HepG2 (cell line): ENCODE results near the gene SEC24D. TPM values are rescaled to one million over a fixed set of nuclear protein-coding genes. Genes with fewer than 3 reads are reported as not detected.

Source experiments
- ATAC-seq: fragments of 200-7000 bp; cut with Tn5 transposase; 3 replicates; pipeline ENCODE4 v1.9.1; 2020; ENCODE audit warnings: mild to moderate bottlenecking, moderate library complexity
- BruUV-seq: library from RNA; stranded (reverse); fragments of 400-500 nt; replicated peaks from 2 replicates; lab custom pipeline; 2021; lab: Mats Ljungman, UMichigan
- CTCF ChIA-PET: fragments of 300-600 bp; formaldehyde crosslinking; extraction: SDS; loops from one replicate; lab custom pipeline; 2021; ENCODE audit warnings: low total read pairs, inconsistent platforms, low intra/inter-chr PET ratio; lab: Yijun Ruan, JAX
- POLR2A ChIA-PET: fragments of 350-600 bp; sonication (Branson Sonifier 250); formaldehyde crosslinking; loops from one replicate; lab custom pipeline; 2020; ENCODE audit warnings: antibody characterized with exemption, inconsistent platforms; lab: Yijun Ruan, JAX
- DNase-seq: peaks from one replicate; pipeline ENCODE4 v3.0.0-alpha.2; 2015; ENCODE audit warnings: low spot score
- FAIRE-seq: peaks from 3 replicates; lab custom pipeline; 2011; peaks lifted over from hg19 to GRCh38; lab: Jason Lieb, UNC
- H2AFZ ChIP-seq: one replicate; pipeline ENCODE4 v1.6.1; 2011; ENCODE audit warnings: low read length, inconsistent platforms
- H3K27ac ChIP-seq: fragments of 300-600 bp; 3 replicates; pipeline ENCODE4 v1.8.0; 2011; ENCODE audit warnings: mixed run types, mild to moderate bottlenecking, mixed read lengths, low read length, inconsistent platforms; ENCODE audit not compliant: insufficient read depth; ENCODE audit errors: extremely low read length
- H3K27me3 ChIP-seq, 2 experiments: fragments of 200-600 bp in 1 of 2; 2 replicates in 1 of 2; 3 replicates in 1 of 2; pipeline versions ENCODE4 v1.6.0 to v1.8.0; 2011; ENCODE audit warnings: low read length in 2 of 2, mild to moderate bottlenecking in 2 of 2, moderate library complexity in 2 of 2, inconsistent platforms in 1 of 2; ENCODE audit not compliant: insufficient read depth in 2 of 2, control insufficient read depth in 1 of 2
- H3K36me3 ChIP-seq, 2 experiments: fragments of 200-600 bp in 1 of 2; replicated peaks in 1 of 2; 2 replicates in 1 of 2; 3 replicates in 1 of 2; pipeline versions ENCODE4 v1.5.1 to v1.8.0; 2011; ENCODE audit warnings: low read length in 2 of 2, inconsistent platforms in 1 of 2; ENCODE audit not compliant: insufficient read depth in 2 of 2, control insufficient read depth in 1 of 2
- H3K4me1 ChIP-seq: 2 replicates; pipeline ENCODE4 v1.5.1; 2012; ENCODE audit warnings: low read length, inconsistent platforms; ENCODE audit not compliant: insufficient read depth
- H3K4me2 ChIP-seq: 2 replicates; pipeline ENCODE4 v1.6.0; 2011; ENCODE audit warnings: low read depth, low read length, inconsistent platforms
- H3K4me3 ChIP-seq, 3 experiments: fragments of 200-600 bp in 1 of 3; sonication (generic), shearing (Covaris generic) in 1 of 3; replicated peaks in 1 of 3; 2 replicates each; pipeline ENCODE4 v1.5.1; 2011 to 2016; ENCODE audit warnings: low read length in 3 of 3, inconsistent platforms in 2 of 3, low read depth in 2 of 3, mild to moderate bottlenecking in 2 of 3, control low read depth in 1 of 3, mixed read lengths in 1 of 3; ENCODE audit not compliant: insufficient read depth in 1 of 3
- H3K79me2 ChIP-seq: one replicate; pipeline ENCODE4 v1.6.1; 2011; ENCODE audit warnings: low read length, inconsistent platforms; ENCODE audit not compliant: insufficient read depth
- H3K9ac ChIP-seq: 2 replicates; pipeline ENCODE4 v1.6.0; 2011; ENCODE audit warnings: mild to moderate bottlenecking, low read depth, low read length, inconsistent platforms; ENCODE audit not compliant: insufficient read depth
- H3K9me3 ChIP-seq: 2 replicates; pipeline ENCODE4 v1.5.1; 2012; ENCODE audit warnings: mild to moderate bottlenecking, low read length
- H4K20me1 ChIP-seq: 2 replicates; pipeline ENCODE4 v1.6.0; 2011; ENCODE audit warnings: inconsistent platforms, mild to moderate bottlenecking, low read length, moderate library complexity; ENCODE audit not compliant: insufficient read depth
- ASH2L ChIP-seq: fragments of 300-600, 200-600 bp; sonication (generic); IDR thresholded peaks from 2 replicates; pipeline ENCODE4 v1.7.0; 2017; ENCODE audit warnings: low read depth, mild to moderate bottlenecking, moderate library complexity, mixed read lengths, low read length; ENCODE audit not compliant: insufficient read length
- ATF3 ChIP-seq: sonication (generic); formaldehyde crosslinking; IDR thresholded peaks from 2 replicates; pipeline ENCODE4 v1.4.0; 2020; ENCODE audit warnings: missing genetic modification reagents
- NCOA5 ChIP-seq: sonication (generic); formaldehyde crosslinking; IDR thresholded peaks from 2 replicates; pipeline ENCODE4 v1.4.0; 2020; ENCODE audit warnings: missing genetic modification reagents
- NFE2L1 ChIP-seq: sonication (generic); formaldehyde crosslinking; IDR thresholded peaks from 2 replicates; pipeline ENCODE4 v1.4.0; 2020; ENCODE audit warnings: missing genetic modification reagents, mild to moderate bottlenecking, borderline replicate concordance
- TBL1XR1 ChIP-seq: fragments of 150-350 bp; IDR thresholded peaks from 2 replicates; pipeline ENCODE4 v1.6.1; 2014; ENCODE audit warnings: borderline replicate concordance, low read length; ENCODE audit not compliant: partially characterized antibody
- ZNF354B ChIP-seq: sonication (generic); formaldehyde crosslinking; IDR thresholded peaks from 2 replicates; pipeline ENCODE4 v1.8.0; 2022; ENCODE audit warnings: mild to moderate bottlenecking, missing genetic modification reagents
- WGBS: methylation state at CpG from one replicate; pipeline ENCODE4 v1.1.6; 2017; ENCODE audit warnings: low lambda C conversion rate; 5-methylcytosine and 5-hydroxymethylcytosine counted together
- in situ Hi-C: cut with HindIII; loops from 2 replicates; pipeline ENCODE4 v1.10.0; 2017; ENCODE audit warnings: low pct_unique_long_range_greater_than_20kb; ENCODE audit not compliant: extremely low pct_ligation_motif_present
- intact Hi-C: fragments of 100-400 bp; cut with micrococcal nuclease; formaldehyde crosslinking; loops from one replicate; pipeline ENCODE4 v1.10.0; 2022; ENCODE audit not compliant: unreplicated experiment
- polyA plus RNA-seq, 8 experiments: library from polyadenylated mRNA; depleted of rRNA in 3 of 8; stranded (reverse) in 7 of 8; unstranded in 1 of 8; fragments of >200 nt; fragmentation: Illumina TruSeq in 4 of 8; extraction: Trizol in 4 of 8; gene quantifications; 2 replicates each; pipeline versions ENCODE4 v1.2.1 to v1.2.3, GENCODE V29; 2011 to 2016; ENCODE audit warnings: low read depth in 4 of 8, missing spikeins in 1 of 8, mixed read lengths in 1 of 8; ENCODE audit not compliant: insufficient read depth in 1 of 8
- total RNA-seq, 5 experiments: library from RNA; depleted of rRNA; stranded (reverse); fragments of >200 nt; fragmentation: Illumina TruSeq; extraction: Trizol; gene quantifications; 2 replicates each; pipeline ENCODE4 v1.2.3, GENCODE V29; 2016; ENCODE audit warnings: low read depth in 1 of 5
- TF ChIP-seq, protein P1 (sequence below): sonication (generic); formaldehyde crosslinking; conservative IDR thresholded peaks from 2 replicates; pipeline ENCODE4 v1.4.0; 2020; ENCODE audit warnings: missing genetic modification reagents
- TF ChIP-seq, protein P2 (sequence below): IDR thresholded peaks from 2 replicates; pipeline ENCODE4 v1.6.1; 2016; ENCODE audit warnings: mild to moderate bottlenecking
- TF ChIP-seq, protein P3 (sequence below): IDR thresholded peaks from 2 replicates; pipeline ENCODE4 v1.6.1; 2016; ENCODE audit warnings: missing compliant biosample characterization, missing genetic modification reagents, borderline replicate concordance

The SEC24D gene
- total and polyA plus RNA-seq, 2 of the 13 experiments (the other 11 are each of a cell fraction or from before 2014, with no cell fraction given): 30.0 to 51.1 TPM

- peaks cover 30 to 87% of the 10 kb centered on the region in 2 experiments for H3K36me3 ChIP-seq
- no peak overlapping the region for H3K27ac ChIP-seq
- no peaks in the 10 kb centered on the region for H3K4me1 ChIP-seq
- no peak overlapping the region for H3K9ac ChIP-seq
- ATAC-seq (no peak), FAIRE-seq (no peak), DNase-seq (no peak)
- no peaks in the 10 kb centered on the region for H3K27me3 ChIP-seq
- peaks cover 3% of the 10 kb centered on the region for H3K79me2 ChIP-seq
- H2AFZ ChIP-seq: no peak overlapping the region
- WGBS: 98% methylated on average over 3 of the region's 3 CpGs
- no peak overlapping the region for H3K4me3 ChIP-seq
- no peaks in the 10 kb centered on the region for H3K9me3 ChIP-seq
- H3K4me2 ChIP-seq: no peak overlapping the region
- ChIA-PET CTCF (no interaction called here), POLR2A (no interaction called here)
- intact Hi-C loops: no loop called here
- in situ Hi-C loops: no loop called here
- no TSS peak for BruUV-seq
- TF ChIP-seq, protein P1, sequence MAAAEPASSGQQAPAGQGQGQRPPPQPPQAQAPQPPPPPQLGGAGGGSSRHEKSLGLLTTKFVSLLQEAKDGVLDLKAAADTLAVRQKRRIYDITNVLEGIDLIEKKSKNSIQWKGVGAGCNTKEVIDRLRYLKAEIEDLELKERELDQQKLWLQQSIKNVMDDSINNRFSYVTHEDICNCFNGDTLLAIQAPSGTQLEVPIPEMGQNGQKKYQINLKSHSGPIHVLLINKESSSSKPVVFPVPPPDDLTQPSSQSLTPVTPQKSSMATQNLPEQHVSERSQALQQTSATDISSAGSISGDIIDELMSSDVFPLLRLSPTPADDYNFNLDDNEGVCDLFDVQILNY (CRISPR knock-in tag): no peak
- no peak for TF ChIP-seq ASH2L
- no peaks in the 10 kb centered on the region; the same call in 1 of the 2 replicates for H4K20me1 ChIP-seq
Observed at GRCh38 chr4:118811832-118812231, 24.1 kb downstream of the SEC24D start.

DNA sequence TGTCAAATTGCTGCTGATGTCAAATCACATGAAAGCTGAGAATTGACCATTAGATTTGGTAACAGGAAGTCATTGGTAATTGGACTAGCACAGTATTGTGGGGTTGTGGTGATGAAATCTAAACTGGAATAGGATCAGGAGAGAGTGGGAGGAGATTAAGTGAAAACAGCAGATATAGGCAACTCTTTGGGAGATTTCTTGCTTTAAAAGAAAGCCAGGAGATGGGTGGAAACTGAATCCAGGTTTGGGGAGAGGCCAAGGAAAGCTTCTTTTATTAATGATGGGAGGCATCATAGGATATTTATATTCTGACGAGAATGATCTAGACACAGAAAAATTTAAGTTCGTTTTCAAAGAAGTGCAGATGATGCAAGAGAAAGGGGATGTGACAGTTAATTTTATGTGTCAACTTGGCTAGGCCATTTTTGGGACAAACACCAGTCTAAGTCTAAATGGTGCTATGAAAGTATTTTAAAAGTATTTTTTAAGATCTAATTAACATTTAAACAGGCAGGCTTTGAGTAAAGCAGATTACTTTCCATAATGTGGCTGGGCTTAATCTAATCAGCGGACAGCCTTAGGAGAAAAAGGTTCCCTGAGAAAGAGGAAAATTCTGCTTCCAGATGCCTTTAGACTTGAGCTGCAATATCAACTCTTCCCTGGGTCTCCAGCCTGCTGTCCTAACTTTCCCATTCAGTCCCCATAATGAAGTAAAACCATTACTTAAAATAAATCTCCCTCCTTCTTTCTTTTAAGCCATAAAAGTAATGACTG lies 24.7 kb downstream of the SEC24D start:
- Histone ChIP-seq H3K4me2 (no peak overlapping the region), H3K4me1 (no peaks in the 10 kb centered on the region), H3K27me3 (no peaks in the 10 kb centered on the region), H3K4me3 (no peak overlapping the region), H3K9ac (no peak overlapping the region), H3K27ac (no peak overlapping the region), H3K79me2 (peaks cover under 1% of the 10 kb centered on the region), H3K9me3 (no peaks in the 10 kb centered on the region), H2AFZ (no peak overlapping the region), H4K20me1 (no peaks in the 10 kb centered on the region; the same call in 1 of the 2 replicates), H3K36me3 (peaks cover 32 to 94% of the 10 kb centered on the region in 2 experiments)
- DNase-seq (no peak), FAIRE-seq (no peak), ATAC-seq (no peak)
- no peak for TF ChIP-seq NCOA5 (CRISPR knock-in tag)
- TF ChIP-seq TBL1XR1: no peak
- TF ChIP-seq, protein P2, sequence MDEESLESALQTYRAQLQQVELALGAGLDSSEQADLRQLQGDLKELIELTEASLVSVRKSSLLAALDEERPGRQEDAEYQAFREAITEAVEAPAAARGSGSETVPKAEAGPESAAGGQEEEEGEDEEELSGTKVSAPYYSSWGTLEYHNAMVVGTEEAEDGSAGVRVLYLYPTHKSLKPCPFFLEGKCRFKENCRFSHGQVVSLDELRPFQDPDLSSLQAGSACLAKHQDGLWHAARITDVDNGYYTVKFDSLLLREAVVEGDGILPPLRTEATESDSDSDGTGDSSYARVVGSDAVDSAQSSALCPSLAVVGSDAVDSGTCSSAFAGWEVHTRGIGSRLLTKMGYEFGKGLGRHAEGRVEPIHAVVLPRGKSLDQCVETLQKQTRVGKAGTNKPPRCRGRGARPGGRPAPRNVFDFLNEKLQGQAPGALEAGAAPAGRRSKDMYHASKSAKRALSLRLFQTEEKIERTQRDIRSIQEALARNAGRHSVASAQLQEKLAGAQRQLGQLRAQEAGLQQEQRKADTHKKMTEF (CRISPR knock-in tag): no peak
- no peak for TF ChIP-seq NFE2L1 (CRISPR knock-in tag)
- no peak for TF ChIP-seq ZNF354B
- no peak for TF ChIP-seq ATF3 (CRISPR knock-in tag)
- TF ChIP-seq, protein P3, sequence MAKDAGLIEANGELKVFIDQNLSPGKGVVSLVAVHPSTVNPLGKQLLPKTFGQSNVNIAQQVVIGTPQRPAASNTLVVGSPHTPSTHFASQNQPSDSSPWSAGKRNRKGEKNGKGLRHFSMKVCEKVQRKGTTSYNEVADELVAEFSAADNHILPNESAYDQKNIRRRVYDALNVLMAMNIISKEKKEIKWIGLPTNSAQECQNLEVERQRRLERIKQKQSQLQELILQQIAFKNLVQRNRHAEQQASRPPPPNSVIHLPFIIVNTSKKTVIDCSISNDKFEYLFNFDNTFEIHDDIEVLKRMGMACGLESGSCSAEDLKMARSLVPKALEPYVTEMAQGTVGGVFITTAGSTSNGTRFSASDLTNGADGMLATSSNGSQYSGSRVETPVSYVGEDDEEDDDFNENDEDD (CRISPR knock-in tag): no peak
- BruUV-seq: TSS peak; percentile 3
- in situ Hi-C loops (no loop called here), intact Hi-C loops (no loop called here)
- ChIA-PET POLR2A (no interaction called here), CTCF (no interaction called here)
- 96% methylated on average over 3 of the region's 3 CpGs for WGBS
